GM10266 (cell line): ENCODE results near the gene SAFB2.

Experiments used
- DNase-seq: peaks from one replicate; pipeline ENCODE4 v3.0.0; 2012; ENCODE audit errors: extremely low spot score
- CTCF ChIP-seq: IDR thresholded peaks from 2 replicates; pipeline ENCODE4 v1.5.1; 2012; ENCODE audit warnings: mild to moderate bottlenecking, low read depth; ENCODE audit not compliant: control insufficient read depth, insufficient read depth; ENCODE audit errors: missing control alignments

SAFB2 gene

GRCh38 chr19:5608291-5608690 lies 14.3 kb downstream of the SAFB2 start:
- no peak for DNase-seq
- no peak for TF ChIP-seq CTCF

- TF ChIP-seq CTCF: no peak
- no peak for DNase-seq
Measured at GRCh38 chr19:5607318-5608275, 15.0 kb downstream of the SAFB2 start.

GRCh38 chr19:5605362-5605761 lies 17.2 kb downstream of the SAFB2 start:
- DNase-seq: no peak
- no peak for TF ChIP-seq CTCF

- no peak for TF ChIP-seq CTCF
Measured at GRCh38 chr19:5603626-5604025, 18.9 kb downstream of the SAFB2 start.

GRCh38 chr19:5600797-5601196 lies 21.8 kb downstream of the SAFB2 start:
- TF ChIP-seq CTCF: no peak
- no peak for DNase-seq

More at GRCh38 chr19:5603626-5604025, 18.9 kb downstream of the SAFB2 start:
- no peak for DNase-seq

GRCh38 chr19:5595745-5596144 lies 26.8 kb downstream of the SAFB2 start:
- no peak for TF ChIP-seq CTCF
- no peak for DNase-seq

GRCh38 chr19:5595129-5595528 lies 27.4 kb downstream of the SAFB2 start:
- no peak for DNase-seq
- TF ChIP-seq CTCF: no peak
